Neural cell (in vitro differentiated cells): Measurements from ENCODE around the gene STIM1. TPM values are rescaled to one million over a fixed set of nuclear protein-coding genes. Genes with fewer than 3 reads are reported as not detected.

Experiments used
- H2AFZ ChIP-seq: fragments of 200-600, 300-800 bp; sonication (generic), shearing (Covaris generic); 2 replicates; pipeline ENCODE4 v1.6.0; 2014; ENCODE audit warnings: low read depth, mild to moderate bottlenecking, antibody characterized with exemption, low read length, moderate library complexity
- H3F3A ChIP-seq: fragments of 200-600 bp; shearing (Covaris generic); 2 replicates; pipeline ENCODE4 v1.6.1; 2016; ENCODE audit warnings: mild to moderate bottlenecking, moderate library complexity, mixed read lengths, antibody characterized with exemption, low read length; ENCODE audit not compliant: insufficient read depth, poor library complexity, severe bottlenecking
- H3K27ac ChIP-seq: fragments of 200-600, 300-800 bp; sonication (generic), shearing (Covaris generic); 2 replicates; pipeline ENCODE4 v1.5.1; 2014; ENCODE audit warnings: mild to moderate bottlenecking, low read length, moderate library complexity
- H3K27me3 ChIP-seq: fragments of 300-800, 200-600 bp; sonication (generic), shearing (Covaris generic); 2 replicates; pipeline ENCODE4 v1.6.0; 2014; ENCODE audit warnings: mild to moderate bottlenecking, low read depth, low read length, moderate library complexity; ENCODE audit not compliant: insufficient read depth
- H3K36me3 ChIP-seq: fragments of 300-800, 200-600 bp; sonication (generic), shearing (Covaris generic); 2 replicates; pipeline ENCODE4 v1.5.1; 2014; ENCODE audit warnings: mild to moderate bottlenecking, antibody characterized with exemption, low read length, moderate library complexity; ENCODE audit not compliant: insufficient read depth
- H3K4me2 ChIP-seq: fragments of 300-800, 200-600 bp; sonication (generic), shearing (Covaris generic); 2 replicates; pipeline ENCODE4 v1.6.0; 2014; ENCODE audit warnings: mild to moderate bottlenecking, low read length
- H3K4me3 ChIP-seq: fragments of 300-800, 200-600 bp; sonication (generic), shearing (Covaris generic); 2 replicates; pipeline ENCODE4 v1.5.1; 2014; ENCODE audit warnings: mild to moderate bottlenecking, low read length, moderate library complexity
- H3K79me2 ChIP-seq: fragments of 200-600 bp; shearing (Covaris generic); replicated peaks from 2 replicates; pipeline ENCODE4 v1.6.0; 2014; ENCODE audit warnings: mild to moderate bottlenecking, low read length, moderate library complexity; ENCODE audit not compliant: insufficient read depth
- H3K9ac ChIP-seq: fragments of 300-800, 200-600 bp; sonication (generic), shearing (Covaris generic); 2 replicates; pipeline ENCODE4 v1.6.1; 2016; ENCODE audit warnings: mild to moderate bottlenecking, low read length, mixed read lengths
- H3K9me2 ChIP-seq: fragments of 200-600 bp; shearing (Covaris generic); 2 replicates; pipeline ENCODE4 v1.6.1; 2016; ENCODE audit warnings: mild to moderate bottlenecking, low read length, mixed read lengths; ENCODE audit not compliant: insufficient read depth
- H3K9me3 ChIP-seq: fragments of 200-600, 300-800 bp; sonication (generic), shearing (Covaris generic); 2 replicates; pipeline ENCODE4 v1.6.1; 2016; ENCODE audit warnings: mild to moderate bottlenecking, mixed run types, low read length, moderate library complexity, mixed read lengths
- H4K20me1 ChIP-seq: fragments of 200-600 bp; shearing (Covaris generic); 2 replicates; pipeline ENCODE4 v1.6.1; 2016; ENCODE audit warnings: mild to moderate bottlenecking, mixed run types; ENCODE audit not compliant: insufficient read depth
- CTCF ChIP-seq: fragments of 450-650 bp; IDR thresholded peaks from 2 replicates; pipeline ENCODE4 v1.5.1; 2014; ENCODE audit warnings: antibody characterized with exemption, mild to moderate bottlenecking, moderate library complexity; ENCODE audit not compliant: poor library complexity, severe bottlenecking
- EP300 ChIP-seq: fragments of 450-650 bp; conservative IDR thresholded peaks from 2 replicates; pipeline ENCODE4 v1.6.1; 2014; ENCODE audit warnings: antibody characterized with exemption, mild to moderate bottlenecking, moderate library complexity; ENCODE audit not compliant: poor library complexity, severe bottlenecking
- EZH2 ChIP-seq: fragments of 200-600, 300-800 bp; shearing (Covaris generic), sonication (generic); IDR thresholded peaks from 2 replicates; pipeline ENCODE4 v1.6.1; 2014; ENCODE audit warnings: antibody characterized with exemption, low read length, borderline replicate concordance, mild to moderate bottlenecking; ENCODE audit not compliant: insufficient read depth, poor library complexity, severe bottlenecking
- MXI1 ChIP-seq: fragments of 450-650 bp; conservative IDR thresholded peaks from 2 replicates; pipeline ENCODE4 v1.6.1; 2014; ENCODE audit warnings: antibody characterized with exemption, mild to moderate bottlenecking; ENCODE audit not compliant: poor library complexity, severe bottlenecking
- POLR2AphosphoS5 ChIP-seq: IDR thresholded peaks from 2 replicates; pipeline ENCODE4 v1.6.1; 2012
- RAD21 ChIP-seq: fragments of 450-650 bp; conservative IDR thresholded peaks from 2 replicates; pipeline ENCODE4 v1.6.1; 2014; ENCODE audit warnings: antibody characterized with exemption, mild to moderate bottlenecking, moderate library complexity
- REST ChIP-seq: IDR thresholded peaks from 2 replicates; pipeline ENCODE4 v1.6.1; 2012; ENCODE audit warnings: borderline replicate concordance
- SMC3 ChIP-seq: fragments of 450-650 bp; conservative IDR thresholded peaks from 2 replicates; pipeline ENCODE4 v1.6.1; 2014; ENCODE audit warnings: antibody characterized with exemption, mild to moderate bottlenecking, moderate library complexity; ENCODE audit not compliant: poor library complexity
- TAF1 ChIP-seq: IDR thresholded peaks from 2 replicates; pipeline ENCODE4 v1.6.1; 2012; ENCODE audit warnings: low read depth
- polyA plus RNA-seq: library from polyadenylated mRNA; depleted of rRNA; stranded (reverse); fragments of >200 nt; gene quantifications from 2 replicates; pipeline ENCODE4 v1.2.3, GENCODE V29; 2014

STIM1 gene
- polyA plus RNA-seq, 1 donor from 2014 or later = 14.5 TPM

- Histone ChIP-seq H3K27ac (no peak overlapping the region), H3K4me3 (no peak overlapping the region)
- TF ChIP-seq EZH2 (no peak), MXI1 (no peak), RAD21 (no peak), CTCF (no peak), SMC3 (no peak), EP300 (no peak), REST (no peak), TAF1 (no peak), POLR2AphosphoS5 (no peak)
These were observed 31.5 kb upstream of the STIM1 start for GRCh38 chr11:3823762-3824506.

GRCh38 chr11:3824714-3825472, 30.6 kb upstream of the STIM1 start:
- Histone ChIP-seq H3K9me3 (no peaks in the 10 kb centered on the region), H3K4me3 (no peak overlapping the region), H4K20me1 (no peaks in the 10 kb centered on the region), H3K9me2 (no peaks in the 10 kb centered on the region), H2AFZ (no peak overlapping the region), H3K9ac (no peak overlapping the region), H3K4me2 (no peak overlapping the region), H3K79me2 (no peaks in the 10 kb centered on the region), H3K27ac (no peak overlapping the region), H3K36me3 (no peaks in the 10 kb centered on the region), H3K27me3 (no peaks in the 10 kb centered on the region), H3F3A (no peaks in the 10 kb centered on the region)
- TF ChIP-seq RAD21 (no peak), EP300 (no peak), POLR2AphosphoS5 (no peak), EZH2 (no peak), TAF1 (no peak), MXI1 (no peak), SMC3 (no peak)

More at GRCh38 chr11:3823762-3824506, 31.5 kb upstream of the STIM1 start:
- no peak overlapping the region for H2AFZ ChIP-seq
- no peaks in the 10 kb centered on the region for H4K20me1 ChIP-seq
- H3K9me2 ChIP-seq = no peaks in the 10 kb centered on the region
- H3K27me3 ChIP-seq = no peaks in the 10 kb centered on the region
- no peaks in the 10 kb centered on the region for H3K9me3 ChIP-seq
- no peaks in the 10 kb centered on the region for H3F3A ChIP-seq
- no peaks in the 10 kb centered on the region for H3K36me3 ChIP-seq
- no peak overlapping the region for H3K9ac ChIP-seq
- H3K4me2 ChIP-seq = no peak overlapping the region
- H3K79me2 ChIP-seq = no peaks in the 10 kb centered on the region
